Karpas-422 (cell line): ENCODE results near the gene UTP20. TPM values are rescaled to one million over a fixed set of nuclear protein-coding genes. Genes with fewer than 3 reads are reported as not detected.
"Not testable (repeated sequence)": the region's sequence is repeated elsewhere in the genome, so short reads cannot be mapped to it uniquely, and the experiment has no call there.

Experiments
- DNase-seq: peaks from one replicate; pipeline ENCODE4 v3.0.0-alpha.2; 2015
- H2AFZ ChIP-seq: fragments of 200-600 bp; sonication (generic); 2 replicates; pipeline ENCODE4 v1.6.1; 2014; ENCODE audit warnings: antibody characterized with exemption, low read length, mixed read lengths
- H3K27ac ChIP-seq: fragments of 200-600 bp; sonication (generic); 2 replicates; pipeline ENCODE4 v1.5.1; 2014; ENCODE audit warnings: mild to moderate bottlenecking, low read length, moderate library complexity
- H3K27me3 ChIP-seq: fragments of 200-600 bp; sonication (generic); 2 replicates; pipeline ENCODE4 v1.6.1; 2014; ENCODE audit warnings: low read length, mixed read lengths
- H3K36me3 ChIP-seq: fragments of 200-600 bp; sonication (generic); 2 replicates; pipeline ENCODE4 v1.6.1; 2014; ENCODE audit warnings: low read length, mixed read lengths; ENCODE audit not compliant: insufficient read depth
- H3K4me1 ChIP-seq: fragments of 200-600 bp; sonication (generic); 2 replicates; pipeline ENCODE4 v1.6.1; 2014; ENCODE audit warnings: mild to moderate bottlenecking, low read length, mixed read lengths
- H3K4me2 ChIP-seq: fragments of 200-600 bp; sonication (generic); 2 replicates; pipeline ENCODE4 v1.6.1; 2014; ENCODE audit warnings: low read length, low read depth, mild to moderate bottlenecking; ENCODE audit not compliant: poor library complexity, severe bottlenecking
- H3K4me3 ChIP-seq: fragments of 200-600 bp; sonication (generic); 2 replicates; pipeline ENCODE4 v1.5.1; 2014; ENCODE audit warnings: mild to moderate bottlenecking, antibody characterized with exemption, low read length, mixed read lengths
- H3K79me2 ChIP-seq: fragments of 200-600 bp; sonication (generic); 2 replicates; pipeline ENCODE4 v1.6.1; 2014; ENCODE audit warnings: mild to moderate bottlenecking, low read length, mixed read lengths
- H3K9ac ChIP-seq: fragments of 200-600 bp; sonication (generic); 2 replicates; pipeline ENCODE4 v1.6.0; 2014; ENCODE audit warnings: low read length
- H3K9me2 ChIP-seq: fragments of 200-600 bp; sonication (generic), shearing (Covaris generic); replicated peaks from 2 replicates; pipeline ENCODE4 v1.6.0; 2014; ENCODE audit warnings: mild to moderate bottlenecking, low read length, moderate library complexity; ENCODE audit not compliant: insufficient read depth
- H3K9me3 ChIP-seq: fragments of 300-700, 200-600 bp; sonication (generic); 2 replicates; pipeline ENCODE4 v1.6.1; 2014; ENCODE audit warnings: low read length, mixed read lengths
- H4K20me1 ChIP-seq: fragments of 200-600 bp; sonication (generic); 2 replicates; pipeline ENCODE4 v1.6.1; 2014; ENCODE audit warnings: mild to moderate bottlenecking, antibody characterized with exemption, low read length, low read depth; ENCODE audit not compliant: insufficient read depth
- total RNA-seq: library from RNA; depleted of rRNA; stranded (reverse); fragments of >200 nt; shearing (Covaris generic); gene quantifications from 2 replicates; pipeline ENCODE4 v1.2.3, GENCODE V29; 2014; ENCODE audit warnings: low replicate concordance

UTP20 gene
- total RNA-seq, 1 experiment from 2014 or later = 15.2 TPM

- H3K36me3 ChIP-seq = peaks cover 44% of the 10 kb centered on the region; the same call in 1 of the 2 replicates
Observed at GRCh38 chr12:101372431-101372830, 92.5 kb downstream of the UTP20 start.

GRCh38 chr12:101375573-101375972, 95.7 kb downstream of the UTP20 start:
- Histone ChIP-seq H3K9me2 (no peaks in the 10 kb centered on the region), H3K4me1 (no peaks in the 10 kb centered on the region), H3K36me3 (peaks cover 42% of the 10 kb centered on the region; the same call in 1 of the 2 replicates), H3K27me3 (no peaks in the 10 kb centered on the region), H2AFZ (no peak overlapping the region), H3K9me3 (no peaks in the 10 kb centered on the region), H3K9ac (no peak overlapping the region), H3K4me3 (no peak overlapping the region), H3K4me2 (no peak overlapping the region), H3K79me2 (no peaks in the 10 kb centered on the region), H3K27ac (no peak overlapping the region), H4K20me1 (no peaks in the 10 kb centered on the region)
- no peak for DNase-seq

More at GRCh38 chr12:101372431-101372830, 92.5 kb downstream of the UTP20 start:
- no peaks in the 10 kb centered on the region for H3K79me2 ChIP-seq
- H2AFZ ChIP-seq = no peak overlapping the region
- H4K20me1 ChIP-seq = no peaks in the 10 kb centered on the region
- DNase-seq = peak; percentile 9
- no peak overlapping the region for H3K27ac ChIP-seq
- H3K4me2 ChIP-seq = no peak overlapping the region
- no peaks in the 10 kb centered on the region for H3K27me3 ChIP-seq
- H3K9me2 ChIP-seq = no peaks in the 10 kb centered on the region
- no peaks in the 10 kb centered on the region for H3K9me3 ChIP-seq
- H3K4me1 ChIP-seq = no peaks in the 10 kb centered on the region
- H3K4me3 ChIP-seq = no peak overlapping the region
- no peak overlapping the region for H3K9ac ChIP-seq

- no peak for DNase-seq
- H3K36me3 ChIP-seq = peaks cover 27% of the 10 kb centered on the region; the same call in 1 of the 2 replicates
- no peak overlapping the region for H3K27ac ChIP-seq
- no peak overlapping the region for H3K4me2 ChIP-seq
- no peaks in the 10 kb centered on the region for H3K79me2 ChIP-seq
- H4K20me1 ChIP-seq = no peaks in the 10 kb centered on the region
- no peaks in the 10 kb centered on the region for H3K4me1 ChIP-seq
- no peak overlapping the region for H3K9ac ChIP-seq
- no peaks in the 10 kb centered on the region for H3K27me3 ChIP-seq
- no peak overlapping the region for H2AFZ ChIP-seq
- H3K9me2 ChIP-seq = no peaks in the 10 kb centered on the region
- H3K4me3 ChIP-seq = no peak overlapping the region
- H3K9me3 ChIP-seq = no peaks in the 10 kb centered on the region
Observed at GRCh38 chr12:101379149-101379548, 99.2 kb downstream of the UTP20 start.

GRCh38 chr12:101391181-101391580, 111.3 kb downstream of the UTP20 start:
- H3K9me2 ChIP-seq, H3K4me2 ChIP-seq, H3K27me3 ChIP-seq, DNase-seq, H3K27ac ChIP-seq, H3K79me2 ChIP-seq, H2AFZ ChIP-seq, H3K4me1 ChIP-seq, H3K9ac ChIP-seq, H3K9me3 ChIP-seq, H3K4me3 ChIP-seq, H4K20me1 ChIP-seq: not testable (repeated sequence)
- H3K36me3 ChIP-seq = peaks cover 34% of the 10 kb centered on the region

- Histone ChIP-seq H3K4me2 (peak overlapping the region; percentile 99), H3K4me1 (peaks cover 21% of the 10 kb centered on the region), H2AFZ (peak overlapping the region; percentile 93), H3K27ac (0 out of 2 replicates have a peak overlapping the region, but pooled peaks have one; percentile 26), H3K9ac (peak overlapping the region; percentile 92), H3K9me2 (no peaks in the 10 kb centered on the region), H3K27me3 (no peaks in the 10 kb centered on the region), H4K20me1 (no peaks in the 10 kb centered on the region), H3K9me3 (no peaks in the 10 kb centered on the region), H3K4me3 (peak overlapping the region; percentile 82), H3K79me2 (peaks cover 54% of the 10 kb centered on the region), H3K36me3 (peaks cover 4% of the 10 kb centered on the region)
- DNase-seq = peak; percentile 61
Observed at GRCh38 chr12:101407049-101407435, 127.1 kb downstream of the UTP20 start.

GRCh38 chr12:101407436-101408345, 127.8 kb downstream of the UTP20 start, which contains the start of gene ARL1:
ARL1 (minus strand) TSS chr12:101407772; CDS start chr12:101407645, 127 bp downstream.
- Histone ChIP-seq H3K79me2 (peaks cover 49% of the 10 kb centered on the region), H4K20me1 (no peaks in the 10 kb centered on the region), H3K9ac (peak within 1 kb of the TSS; percentile 92), H3K4me3 (peak within 1 kb of the TSS; percentile 82), H3K4me2 (peak within 1 kb of the TSS; percentile 99), H3K4me1 (peaks cover 21% of the 10 kb centered on the region), H3K9me2 (no peaks in the 10 kb centered on the region), H3K27me3 (no peaks in the 10 kb centered on the region), H3K27ac (peak within 1 kb of the TSS; percentile 26; the same call in 1 of the 2 replicates), H2AFZ (peak within 1 kb of the TSS; percentile 93), H3K36me3 (peaks cover under 1% of the 10 kb centered on the region), H3K9me3 (no peaks in the 10 kb centered on the region)
- peak; percentile 93 for DNase-seq

GRCh38 chr12:101410169-101410568, 130.3 kb downstream of the UTP20 start:
- not testable (repeated sequence) for H3K27me3 ChIP-seq, H3K9me3 ChIP-seq, DNase-seq, H3K36me3 ChIP-seq, H2AFZ ChIP-seq, H3K4me3 ChIP-seq, H4K20me1 ChIP-seq, H3K4me2 ChIP-seq, H3K9ac ChIP-seq, H3K9me2 ChIP-seq, H3K27ac ChIP-seq
- Histone ChIP-seq H3K4me1 (peaks cover 21% of the 10 kb centered on the region), H3K79me2 (peaks cover 27% of the 10 kb centered on the region)

GRCh38 chr12:101414533-101415119, 134.7 kb downstream of the UTP20 start:
- Histone ChIP-seq H3K4me3 (no peak overlapping the region), H3K79me2 (no peaks in the 10 kb centered on the region), H4K20me1 (no peaks in the 10 kb centered on the region), H3K9me3 (no peaks in the 10 kb centered on the region), H3K9ac (no peak overlapping the region), H2AFZ (no peak overlapping the region), H3K4me1 (no peaks in the 10 kb centered on the region), H3K9me2 (no peaks in the 10 kb centered on the region), H3K27me3 (no peaks in the 10 kb centered on the region), H3K4me2 (no peak overlapping the region), H3K27ac (no peak overlapping the region), H3K36me3 (no peaks in the 10 kb centered on the region)
- DNase-seq = peak; percentile 75
